ENCODE measurements around the gene ANTXR1. TPM values are rescaled to one million over a fixed set of nuclear protein-coding genes. Genes with fewer than 3 reads are reported as not detected.

Gene ANTXR1
- polyA plus RNA-seq, 1 of the 3 experiments (the other 2 are of a cell fraction) = 114 TPM

- CTCF ChIA-PET = no interaction called here
- no peaks in the 10 kb centered on the region for H3K79me2 ChIP-seq (ENCODE audit: insufficient read depth)
- POLR2A ChIA-PET = no interaction called here
- no peak overlapping the region for H3K4me2 ChIP-seq
- DNase-seq = no peak
- H2AFZ ChIP-seq (ENCODE audit: low read depth) = no peak overlapping the region
- H3K9ac ChIP-seq = no peak overlapping the region
- no peak for TF ChIP-seq POLR2AphosphoS5 (IDR thresholded peaks at IDR 0.05; ENCODE audit: low read depth, low read length)
- no peak for TF ChIP-seq RFX5 (IDR thresholded peaks at IDR 0.05; ENCODE audit: low read length)
- no peak for TF ChIP-seq FOSL2 (IDR thresholded peaks at IDR 0.05; ENCODE audit: borderline replicate concordance, low read depth)
- TF ChIP-seq GATA2 (CRISPR knock-in tag; IDR thresholded peaks at IDR 0.05) = no peak
- no peak for TF ChIP-seq JUND (IDR thresholded peaks at IDR 0.05)
- no peak for TF ChIP-seq FOXJ3 (CRISPR knock-in tag; IDR thresholded peaks at IDR 0.05)
- no peak for TF ChIP-seq TAF1 (IDR thresholded peaks at IDR 0.05; ENCODE audit: borderline replicate concordance, low read depth, low read length)
- TF ChIP-seq MXI1 (IDR thresholded peaks at IDR 0.05; ENCODE audit: low read depth, low read length) = no peak
- no peaks in the 10 kb centered on the region for H3K9me3 ChIP-seq
- WGBS (ENCODE audit: low lambda C conversion rate) = 92% methylated on average over 4 of the region's 4 CpGs
- no peak overlapping the region for H3K4me3 ChIP-seq (ENCODE audit: low read depth in 2 of 2, low read length in 1 of 2)
- peaks cover 56 to 71% of the 10 kb centered on the region in 2 experiments for H3K36me3 ChIP-seq (replicated peaks in 1 of 2; ENCODE audit: control insufficient read depth in 1 of 2, insufficient read depth in 2 of 2, low read length in 1 of 2)
- no peak overlapping the region for H3K27ac ChIP-seq (ENCODE audit: low read depth in 2 of 2, low read length in 1 of 2)
- H4K20me1 ChIP-seq (ENCODE audit: insufficient read depth) = no peaks in the 10 kb centered on the region
- H3F3A ChIP-seq (replicated peaks; ENCODE audit: insufficient read depth) = peaks cover 27% of the 10 kb centered on the region
- peaks cover 0 to under 1% of the 10 kb centered on the region in 2 experiments; a peak in 1 of 4 replicates for H3K4me1 ChIP-seq (ENCODE audit: control insufficient read depth in 1 of 2, insufficient read depth in 2 of 2, low read depth in 1 of 2, low read length in 1 of 2)
- no peaks in the 10 kb centered on the region for H3K27me3 ChIP-seq (ENCODE audit: insufficient read depth)
- no peaks in the 10 kb centered on the region for H3K9me2 ChIP-seq
These were observed 119.2 kb downstream of the ANTXR1 start for GRCh38 chr2:69131983-69132675.

GRCh38 chr2:69132960-69133590 is 120.1 kb downstream of the ANTXR1 start:
- Histone ChIP-seq H3K27me3 (ENCODE audit: insufficient read depth) (no peaks in the 10 kb centered on the region), H3K4me3 (ENCODE audit: low read depth in 2 of 2, low read length in 1 of 2) (no peak overlapping the region), H2AFZ (ENCODE audit: low read depth) (no peak overlapping the region), H3K9ac (no peak overlapping the region), H4K20me1 (ENCODE audit: insufficient read depth) (no peaks in the 10 kb centered on the region), H3K4me1 (ENCODE audit: control insufficient read depth in 1 of 2, insufficient read depth in 2 of 2, low read depth in 1 of 2, low read length in 1 of 2) (peaks cover 0 to 7% of the 10 kb centered on the region in 2 experiments; a peak in 1 of 4 replicates), H3K36me3 (replicated peaks in 1 of 2; ENCODE audit: control insufficient read depth in 1 of 2, insufficient read depth in 2 of 2, low read length in 1 of 2) (peaks cover 55 to 66% of the 10 kb centered on the region in 2 experiments), H3K9me2 (no peaks in the 10 kb centered on the region), H3K4me2 (no peak overlapping the region), H3K79me2 (ENCODE audit: insufficient read depth) (no peaks in the 10 kb centered on the region), H3K9me3 (no peaks in the 10 kb centered on the region), H3F3A (replicated peaks; ENCODE audit: insufficient read depth) (peaks cover 37% of the 10 kb centered on the region), H3K27ac (ENCODE audit: low read depth in 2 of 2, low read length in 1 of 2) (no peak overlapping the region)
- no peak for DNase-seq
- WGBS (ENCODE audit: low lambda C conversion rate) = 97% methylated on average over 6 of the region's 6 CpGs
- ChIA-PET POLR2A (no interaction called here), CTCF (no interaction called here)
- no peak for TF ChIP-seq POLR2AphosphoS5 (IDR thresholded peaks at IDR 0.05; ENCODE audit: low read depth, low read length)
- TF ChIP-seq, protein P1, sequence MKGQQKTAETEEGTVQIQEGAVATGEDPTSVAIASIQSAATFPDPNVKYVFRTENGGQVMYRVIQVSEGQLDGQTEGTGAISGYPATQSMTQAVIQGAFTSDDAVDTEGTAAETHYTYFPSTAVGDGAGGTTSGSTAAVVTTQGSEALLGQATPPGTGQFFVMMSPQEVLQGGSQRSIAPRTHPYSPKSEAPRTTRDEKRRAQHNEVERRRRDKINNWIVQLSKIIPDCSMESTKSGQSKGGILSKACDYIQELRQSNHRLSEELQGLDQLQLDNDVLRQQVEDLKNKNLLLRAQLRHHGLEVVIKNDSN (IDR thresholded peaks at IDR 0.05; ENCODE audit: borderline replicate concordance, low read depth) = no peak
- no peak for TF ChIP-seq MAX (IDR thresholded peaks at IDR 0.05; ENCODE audit: low read depth)
- TF ChIP-seq GABPA (IDR thresholded peaks at IDR 0.05; ENCODE audit: low read depth) = no peak
- no peak for TF ChIP-seq GATA2 (CRISPR knock-in tag; IDR thresholded peaks at IDR 0.05)
- TF ChIP-seq RXRA (IDR thresholded peaks at IDR 0.05; ENCODE audit: borderline replicate concordance, low read depth) = no peak
- TF ChIP-seq SIN3A (IDR thresholded peaks at IDR 0.05; ENCODE audit: borderline replicate concordance, low read depth, low read length) = no peak
- TF ChIP-seq FOXJ3 (CRISPR knock-in tag; IDR thresholded peaks at IDR 0.05) = no peak
- no peak for TF ChIP-seq JUND (IDR thresholded peaks at IDR 0.05)
- TF ChIP-seq TEAD4 (IDR thresholded peaks at IDR 0.05; ENCODE audit: borderline replicate concordance, insufficient read depth) = no peak
- TF ChIP-seq SMC3 (IDR thresholded peaks at IDR 0.05; ENCODE audit: low read depth, low read length) = no peak
- no peak for TF ChIP-seq TAF1 (IDR thresholded peaks at IDR 0.05; ENCODE audit: borderline replicate concordance, low read depth, low read length)
- TF ChIP-seq RCOR1 (IDR thresholded peaks at IDR 0.05; ENCODE audit: low read length) = no peak
- no peak for TF ChIP-seq YY1 (IDR thresholded peaks at IDR 0.05; ENCODE audit: low read depth)
- no peak for TF ChIP-seq MEF2A (IDR thresholded peaks at IDR 0.05; ENCODE audit: borderline replicate concordance, low read depth)
- TF ChIP-seq, protein P2, sequence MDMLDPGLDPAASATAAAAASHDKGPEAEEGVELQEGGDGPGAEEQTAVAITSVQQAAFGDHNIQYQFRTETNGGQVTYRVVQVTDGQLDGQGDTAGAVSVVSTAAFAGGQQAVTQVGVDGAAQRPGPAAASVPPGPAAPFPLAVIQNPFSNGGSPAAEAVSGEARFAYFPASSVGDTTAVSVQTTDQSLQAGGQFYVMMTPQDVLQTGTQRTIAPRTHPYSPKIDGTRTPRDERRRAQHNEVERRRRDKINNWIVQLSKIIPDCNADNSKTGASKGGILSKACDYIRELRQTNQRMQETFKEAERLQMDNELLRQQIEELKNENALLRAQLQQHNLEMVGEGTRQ (IDR thresholded peaks at IDR 0.05; ENCODE audit: borderline replicate concordance, low read depth, low read length) = no peak
- TF ChIP-seq CTCF (IDR thresholded peaks at IDR 0.05) = no peak

Measured in SK-N-SH (cell line).